Right lobe of liver (tissue), 6 donors: Measurements from ENCODE around the gene NQO2. TPM values are rescaled to one million over a fixed set of nuclear protein-coding genes. Genes with fewer than 3 reads are reported as not detected.

Experiments
- ATAC-seq, 4 donors: fragments of 200-7000 bp; cut with Tn5 transposase; one replicate each; pipeline ENCODE4 v1.9.1; 2020; ENCODE audit warnings: mild to moderate bottlenecking in 4 of 4, moderate library complexity in 4 of 4
- DNase-seq, 3 donors: peaks; one replicate each; pipeline ENCODE4 v3.0.0-alpha.2; 2020
- H3K27ac ChIP-seq, 3 donors: fragments of 200-600 bp; one replicate each; pipeline ENCODE4 v1.8.0; 2022
- H3K27me3 ChIP-seq, 2 donors: fragments of 200-600 bp; one replicate each; pipeline ENCODE4 v1.8.0; 2022
- H3K36me3 ChIP-seq, 4 donors: fragments of 200-600 bp; sonication (generic) in 1 of 4; one replicate each; pipeline versions ENCODE4 v1.5.1 to v1.8.0; 2017 to 2022; ENCODE audit warnings: control low read depth in 1 of 4
- H3K4me1 ChIP-seq, 4 donors: fragments of 200-600 bp; sonication (generic) in 1 of 4; one replicate each; pipeline versions ENCODE4 v1.5.1 to v1.8.0; 2017 to 2022; ENCODE audit warnings: control low read depth in 1 of 4
- H3K4me3 ChIP-seq, 3 donors: fragments of 200-600 bp; one replicate each; pipeline ENCODE4 v1.8.0; 2022
- H3K9me3 ChIP-seq, 4 donors: fragments of 200-600 bp; sonication (generic) in 1 of 4; one replicate each; pipeline versions ENCODE4 v1.5.1 to v1.8.0; 2017 to 2022; ENCODE audit warnings: control low read depth in 1 of 4
- POLR2A ChIP-seq: fragments of 450-650 bp; IDR thresholded peaks from one replicate; pipeline ENCODE4 v1.6.1; 2017; ENCODE audit warnings: antibody characterized with exemption, mild to moderate bottlenecking
- WGBS: methylation state at CpG from one replicate; pipeline ENCODE4 v1.1.6; 2018; ENCODE audit warnings: low coverage, low lambda C conversion rate; ENCODE audit not compliant: insufficient coverage; ENCODE audit errors: missing lambda C conversion rate; 5-methylcytosine and 5-hydroxymethylcytosine counted together
- intact Hi-C, 2 donors: fragments of 100-400 bp; cut with DNase I; formaldehyde crosslinking; loops; one replicate each; pipeline versions ENCODE4 v1.11.2 to v1.14.1; 2022
- total RNA-seq, 6 experiments: library from RNA; depleted of rRNA in 2 of 6; stranded (reverse); fragments of >200 nt in 2 of 6; fragmentation: NEBNext Ultra II Directional in 3 of 6; extraction: Animal tissue kit (Norgen Biotek cat#: 25700) in 3 of 6; gene quantifications; one replicate each; pipeline versions ENCODE4 v1.1.0 to v1.2.4, GENCODE V29; 2016 to 2023
- TF ChIP-seq, protein P1 (sequence below), 4 donors: fragments of 200-600 bp in 3 of 4; fragments of 450-650 bp in 1 of 4; IDR thresholded peaks; one replicate each; pipeline versions ENCODE4 v1.5.1 to v1.8.0; 2016 to 2022; ENCODE audit warnings: antibody characterized with exemption in 4 of 4, mild to moderate bottlenecking in 2 of 4
- donor health status: DM: no; HTN: yes; CAD: no.
- donor health status: DM: no; HTN: no; CAD: no.
- donor health status: DM: no; HTN: no; CAD: no.
- donor health status: DM: no; HTN: yes; CAD: no.
- donor health status: DM: no; HTN: yes; CAD: no.

The NQO2 gene
- total RNA-seq, 6 experiments from 2014 or later = 44.5 to 74.2 (median 67.3) TPM

DNA sequence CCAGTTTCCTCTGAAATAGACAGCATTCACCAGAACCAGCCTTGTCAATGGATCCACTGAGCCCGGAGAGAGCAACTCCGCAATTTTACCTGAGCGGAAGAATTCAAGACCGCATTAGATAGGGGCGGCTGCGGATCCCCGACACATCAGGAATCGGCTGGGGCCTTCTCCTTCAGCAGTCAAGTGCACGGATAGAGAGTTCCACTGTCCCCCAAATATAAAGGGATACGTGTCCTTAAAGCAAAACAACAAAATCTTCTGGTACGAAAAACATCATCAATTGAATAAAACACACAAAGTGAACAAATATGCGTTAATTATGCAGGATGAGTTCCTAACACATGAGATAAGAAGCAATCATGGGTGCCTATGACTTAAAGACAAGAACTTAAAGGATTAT lies 46.6 kb upstream of the NQO2 start:
- H3K4me3 ChIP-seq = no peak overlapping the region
- peak overlapping the region in 1 of 3 donors; percentile 56 for H3K27ac ChIP-seq
- no peaks in the 10 kb centered on the region for H3K27me3 ChIP-seq
- intact Hi-C loops = no loop called here
- peaks cover 0 to 22% (median 4%) of the 10 kb centered on the region in 4 donors for H3K36me3 ChIP-seq
- TF ChIP-seq, protein P1, sequence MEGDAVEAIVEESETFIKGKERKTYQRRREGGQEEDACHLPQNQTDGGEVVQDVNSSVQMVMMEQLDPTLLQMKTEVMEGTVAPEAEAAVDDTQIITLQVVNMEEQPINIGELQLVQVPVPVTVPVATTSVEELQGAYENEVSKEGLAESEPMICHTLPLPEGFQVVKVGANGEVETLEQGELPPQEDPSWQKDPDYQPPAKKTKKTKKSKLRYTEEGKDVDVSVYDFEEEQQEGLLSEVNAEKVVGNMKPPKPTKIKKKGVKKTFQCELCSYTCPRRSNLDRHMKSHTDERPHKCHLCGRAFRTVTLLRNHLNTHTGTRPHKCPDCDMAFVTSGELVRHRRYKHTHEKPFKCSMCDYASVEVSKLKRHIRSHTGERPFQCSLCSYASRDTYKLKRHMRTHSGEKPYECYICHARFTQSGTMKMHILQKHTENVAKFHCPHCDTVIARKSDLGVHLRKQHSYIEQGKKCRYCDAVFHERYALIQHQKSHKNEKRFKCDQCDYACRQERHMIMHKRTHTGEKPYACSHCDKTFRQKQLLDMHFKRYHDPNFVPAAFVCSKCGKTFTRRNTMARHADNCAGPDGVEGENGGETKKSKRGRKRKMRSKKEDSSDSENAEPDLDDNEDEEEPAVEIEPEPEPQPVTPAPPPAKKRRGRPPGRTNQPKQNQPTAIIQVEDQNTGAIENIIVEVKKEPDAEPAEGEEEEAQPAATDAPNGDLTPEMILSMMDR (IDR thresholded peaks at IDR 0.05) = no peak
- TF ChIP-seq POLR2A = no peak
- ATAC-seq (no peak), DNase-seq (no peak)
- 84% methylated on average over 11 of the region's 12 CpGs for WGBS
- peaks cover 0 to 24% (median 4%) of the 10 kb centered on the region in 4 donors for H3K4me1 ChIP-seq
- no peaks in the 10 kb centered on the region for H3K9me3 ChIP-seq

DNA sequence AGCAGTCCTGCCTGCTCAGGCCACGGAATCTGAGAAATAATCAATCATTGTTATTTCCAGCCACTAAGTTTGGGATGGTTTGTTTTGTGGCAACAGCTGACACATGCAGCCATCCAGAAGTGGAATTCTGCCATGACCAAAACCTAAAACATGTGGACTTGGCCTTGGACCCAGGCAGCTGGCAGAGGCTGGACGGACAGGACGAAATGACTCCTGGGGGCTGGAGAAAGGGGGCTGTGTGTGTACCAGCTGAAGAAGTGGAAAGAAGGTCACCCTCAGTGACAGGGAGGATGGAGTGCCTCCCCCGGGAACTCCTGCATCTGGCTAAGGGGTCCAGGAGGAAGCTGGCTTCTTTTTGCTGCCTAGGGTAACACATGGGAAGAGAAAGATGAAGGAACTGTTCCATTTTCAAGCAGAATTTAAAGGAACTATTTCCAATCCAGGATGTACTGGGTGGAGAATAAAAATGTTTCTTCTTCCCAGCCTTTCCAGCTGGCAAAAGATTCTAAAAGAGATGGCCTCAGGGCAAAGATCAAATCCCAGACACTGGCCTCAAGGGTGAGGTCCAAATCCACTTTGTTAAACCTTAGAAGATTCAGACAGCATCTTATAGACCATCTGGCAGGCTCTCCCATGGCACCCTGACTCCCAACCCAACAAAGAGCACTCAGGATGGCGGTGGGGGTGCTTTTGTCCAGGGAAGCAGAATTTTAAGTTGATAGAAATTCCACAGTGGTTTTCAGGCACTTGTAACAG lies 42.6 kb upstream of the NQO2 start:
- Histone ChIP-seq H3K27ac (no peak overlapping the region), H3K36me3 (peaks cover 0 to 8% (median 2%) of the 10 kb centered on the region in 4 donors), H3K4me3 (no peak overlapping the region), H3K4me1 (peaks cover 0 to 34% (median 5%) of the 10 kb centered on the region in 4 donors), H3K9me3 (no peaks in the 10 kb centered on the region), H3K27me3 (no peaks in the 10 kb centered on the region)
- 63% methylated on average over 1 of the region's 5 CpGs for WGBS
- ATAC-seq (no peak), DNase-seq (peak in 1 of 3 donors; percentile 26)
- intact Hi-C loops = no loop called here
- TF ChIP-seq POLR2A = no peak
- TF ChIP-seq, protein P1 (IDR thresholded peaks at IDR 0.05) = no peak

DNA sequence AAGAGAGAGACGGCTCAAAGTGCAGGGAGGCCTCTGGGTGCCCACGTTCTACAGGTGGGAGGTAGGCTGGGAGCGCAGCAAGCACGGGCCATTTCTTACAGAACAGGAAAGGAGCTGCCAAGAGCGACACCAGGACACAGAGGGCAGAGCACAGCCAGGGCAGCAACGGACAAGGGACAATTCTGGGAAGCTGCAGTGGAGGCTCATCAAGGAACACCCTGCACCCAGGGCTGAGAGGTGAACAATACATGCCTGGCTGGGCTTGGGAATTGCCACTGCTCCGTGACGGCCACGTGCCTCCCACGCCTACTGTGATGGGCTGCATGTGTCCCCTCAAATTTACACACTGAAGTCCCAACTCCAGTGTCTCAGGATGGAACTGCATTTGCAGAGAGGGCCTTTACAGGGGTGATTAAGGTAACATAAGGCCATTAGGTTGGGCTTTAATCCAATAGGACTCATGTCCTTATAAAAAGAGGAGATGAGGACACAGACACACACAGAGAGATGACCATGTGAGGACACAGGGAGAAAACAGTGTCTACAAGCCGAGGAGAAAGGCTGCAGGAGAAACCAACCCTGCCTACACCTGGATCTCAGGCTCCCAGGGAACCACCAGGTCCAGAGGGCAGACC lies 41.9 kb upstream of the NQO2 start:
- Histone ChIP-seq H3K27ac (no peak overlapping the region), H3K9me3 (no peaks in the 10 kb centered on the region), H3K4me1 (peaks cover 0 to 27% (median 3%) of the 10 kb centered on the region in 4 donors), H3K4me3 (no peak overlapping the region), H3K36me3 (peaks cover 0 to 8% (median 2%) of the 10 kb centered on the region in 4 donors), H3K27me3 (no peaks in the 10 kb centered on the region)
- peak in 1 of 4 donors; percentile 9 for ATAC-seq
- intact Hi-C loops = no loop called here
- 65% methylated on average over 7 of the region's 11 CpGs for WGBS
- no peak for TF ChIP-seq POLR2A
- TF ChIP-seq, protein P1 (IDR thresholded peaks at IDR 0.05) = no peak
- DNase-seq = peak in 1 of 3 donors; percentile 43

DNA sequence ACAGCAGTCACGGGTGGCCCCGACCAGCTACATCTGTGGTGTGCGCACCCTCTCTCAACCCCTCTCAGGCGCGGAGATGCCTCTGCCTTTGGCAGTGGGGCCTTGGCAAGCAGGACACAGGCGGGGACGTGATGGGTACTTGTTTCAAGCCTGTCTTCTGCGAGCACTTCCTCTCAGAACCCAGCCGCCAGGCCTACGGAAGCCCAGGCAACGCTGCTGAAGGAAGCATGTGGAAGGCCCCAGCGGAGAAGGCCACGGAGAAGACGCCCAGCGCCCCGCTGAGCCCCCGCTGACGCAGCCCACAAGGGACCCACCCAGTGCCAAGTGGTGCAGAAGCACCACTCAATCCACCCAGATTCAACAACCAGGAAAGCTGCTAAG lies 41.4 kb upstream of the NQO2 start:
- peak in 2 of 3 donors; percentile 52 to 57 for DNase-seq
- ATAC-seq = peak; percentile 52 to 64 (median 58)
- Histone ChIP-seq H3K9me3 (no peaks in the 10 kb centered on the region), H3K27ac (peak overlapping the region in 1 of 3 donors; percentile 2), H3K27me3 (no peaks in the 10 kb centered on the region), H3K4me3 (no peak overlapping the region), H3K36me3 (peaks cover 0 to 8% (median 2%) of the 10 kb centered on the region in 4 donors), H3K4me1 (peaks cover 0 to 25% (median 2%) of the 10 kb centered on the region in 4 donors)
- 34% methylated on average over 4 of the region's 18 CpGs for WGBS
- TF ChIP-seq POLR2A = no peak
- TF ChIP-seq, protein P1 (IDR thresholded peaks at IDR 0.05) = no peak
- intact Hi-C loops = no loop called here
